ENCODE measurements around the gene SAT2. TPM values are rescaled to one million over a fixed set of nuclear protein-coding genes. Genes with fewer than 3 reads are reported as not detected.

The SAT2 gene
- total and polyA plus RNA-seq, 10 of the 15 experiments (the other 5 are each of a cell fraction or from before 2014, with no cell fraction given), result 14.6 to 44.0 (median 27.9) TPM

DNA sequence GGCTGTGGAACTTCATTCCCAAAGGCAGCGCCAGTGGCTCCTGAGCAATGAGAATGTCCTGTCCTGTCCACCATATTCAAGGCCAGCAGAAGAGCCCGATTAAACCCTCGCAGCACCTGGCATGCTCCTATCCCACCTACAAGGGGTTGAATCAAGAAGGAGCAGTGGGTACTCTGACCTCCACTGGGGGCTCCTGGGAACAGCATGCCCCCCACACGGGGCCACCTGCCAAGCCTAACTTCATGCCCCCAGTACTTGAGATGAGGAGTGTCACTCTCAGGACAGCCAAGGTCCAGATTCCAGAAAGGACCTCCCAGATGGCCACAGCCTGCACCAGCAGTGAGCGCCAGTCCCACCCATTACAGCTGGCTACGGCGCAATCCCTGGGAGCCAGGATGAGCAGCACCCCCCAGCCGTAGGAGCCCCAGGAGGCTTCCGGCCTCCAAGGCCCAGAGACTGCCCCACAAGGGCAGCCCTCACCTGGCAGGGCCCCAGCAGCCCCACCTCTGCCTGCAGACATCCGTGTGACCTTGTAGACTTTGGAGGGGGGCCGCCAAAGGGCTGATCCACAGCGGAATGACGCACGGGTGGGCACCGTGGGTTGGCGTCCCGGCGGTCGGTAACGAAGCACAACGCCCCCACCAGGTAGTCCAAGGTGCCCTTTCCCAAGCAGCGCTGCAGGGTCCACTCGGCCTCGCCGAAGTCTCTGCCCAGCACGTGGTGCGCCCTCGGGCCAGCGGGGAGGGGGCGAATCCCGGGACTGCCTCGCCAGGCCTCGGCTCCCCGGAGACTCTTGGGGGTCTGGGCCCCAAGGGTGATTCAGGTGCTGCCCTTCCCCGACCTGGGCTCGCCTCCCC lies 45.0 kb downstream of the SAT2 start (continued):
- TF ChIP-seq, protein P1, sequence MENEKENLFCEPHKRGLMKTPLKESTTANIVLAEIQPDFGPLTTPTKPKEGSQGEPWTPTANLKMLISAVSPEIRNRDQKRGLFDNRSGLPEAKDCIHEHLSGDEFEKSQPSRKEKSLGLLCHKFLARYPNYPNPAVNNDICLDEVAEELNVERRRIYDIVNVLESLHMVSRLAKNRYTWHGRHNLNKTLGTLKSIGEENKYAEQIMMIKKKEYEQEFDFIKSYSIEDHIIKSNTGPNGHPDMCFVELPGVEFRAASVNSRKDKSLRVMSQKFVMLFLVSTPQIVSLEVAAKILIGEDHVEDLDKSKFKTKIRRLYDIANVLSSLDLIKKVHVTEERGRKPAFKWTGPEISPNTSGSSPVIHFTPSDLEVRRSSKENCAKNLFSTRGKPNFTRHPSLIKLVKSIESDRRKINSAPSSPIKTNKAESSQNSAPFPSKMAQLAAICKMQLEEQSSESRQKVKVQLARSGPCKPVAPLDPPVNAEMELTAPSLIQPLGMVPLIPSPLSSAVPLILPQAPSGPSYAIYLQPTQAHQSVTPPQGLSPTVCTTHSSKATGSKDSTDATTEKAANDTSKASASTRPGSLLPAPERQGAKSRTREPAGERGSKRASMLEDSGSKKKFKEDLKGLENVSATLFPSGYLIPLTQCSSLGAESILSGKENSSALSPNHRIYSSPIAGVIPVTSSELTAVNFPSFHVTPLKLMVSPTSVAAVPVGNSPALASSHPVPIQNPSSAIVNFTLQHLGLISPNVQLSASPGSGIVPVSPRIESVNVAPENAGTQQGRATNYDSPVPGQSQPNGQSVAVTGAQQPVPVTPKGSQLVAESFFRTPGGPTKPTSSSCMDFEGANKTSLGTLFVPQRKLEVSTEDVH (IDR thresholded peaks at IDR 0.05; ENCODE audit: low read depth, partially characterized antibody), result no peak
- TF ChIP-seq, protein P2, sequence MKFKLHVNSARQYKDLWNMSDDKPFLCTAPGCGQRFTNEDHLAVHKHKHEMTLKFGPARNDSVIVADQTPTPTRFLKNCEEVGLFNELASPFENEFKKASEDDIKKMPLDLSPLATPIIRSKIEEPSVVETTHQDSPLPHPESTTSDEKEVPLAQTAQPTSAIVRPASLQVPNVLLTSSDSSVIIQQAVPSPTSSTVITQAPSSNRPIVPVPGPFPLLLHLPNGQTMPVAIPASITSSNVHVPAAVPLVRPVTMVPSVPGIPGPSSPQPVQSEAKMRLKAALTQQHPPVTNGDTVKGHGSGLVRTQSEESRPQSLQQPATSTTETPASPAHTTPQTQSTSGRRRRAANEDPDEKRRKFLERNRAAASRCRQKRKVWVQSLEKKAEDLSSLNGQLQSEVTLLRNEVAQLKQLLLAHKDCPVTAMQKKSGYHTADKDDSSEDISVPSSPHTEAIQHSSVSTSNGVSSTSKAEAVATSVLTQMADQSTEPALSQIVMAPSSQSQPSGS (IDR thresholded peaks at IDR 0.05; ENCODE audit: low read length), result no peak
- no peak for TF ChIP-seq TCF3 (IDR thresholded peaks at IDR 0.05; ENCODE audit: borderline replicate concordance, insufficient read depth, low read depth, low read length)
- TF ChIP-seq, protein P3, sequence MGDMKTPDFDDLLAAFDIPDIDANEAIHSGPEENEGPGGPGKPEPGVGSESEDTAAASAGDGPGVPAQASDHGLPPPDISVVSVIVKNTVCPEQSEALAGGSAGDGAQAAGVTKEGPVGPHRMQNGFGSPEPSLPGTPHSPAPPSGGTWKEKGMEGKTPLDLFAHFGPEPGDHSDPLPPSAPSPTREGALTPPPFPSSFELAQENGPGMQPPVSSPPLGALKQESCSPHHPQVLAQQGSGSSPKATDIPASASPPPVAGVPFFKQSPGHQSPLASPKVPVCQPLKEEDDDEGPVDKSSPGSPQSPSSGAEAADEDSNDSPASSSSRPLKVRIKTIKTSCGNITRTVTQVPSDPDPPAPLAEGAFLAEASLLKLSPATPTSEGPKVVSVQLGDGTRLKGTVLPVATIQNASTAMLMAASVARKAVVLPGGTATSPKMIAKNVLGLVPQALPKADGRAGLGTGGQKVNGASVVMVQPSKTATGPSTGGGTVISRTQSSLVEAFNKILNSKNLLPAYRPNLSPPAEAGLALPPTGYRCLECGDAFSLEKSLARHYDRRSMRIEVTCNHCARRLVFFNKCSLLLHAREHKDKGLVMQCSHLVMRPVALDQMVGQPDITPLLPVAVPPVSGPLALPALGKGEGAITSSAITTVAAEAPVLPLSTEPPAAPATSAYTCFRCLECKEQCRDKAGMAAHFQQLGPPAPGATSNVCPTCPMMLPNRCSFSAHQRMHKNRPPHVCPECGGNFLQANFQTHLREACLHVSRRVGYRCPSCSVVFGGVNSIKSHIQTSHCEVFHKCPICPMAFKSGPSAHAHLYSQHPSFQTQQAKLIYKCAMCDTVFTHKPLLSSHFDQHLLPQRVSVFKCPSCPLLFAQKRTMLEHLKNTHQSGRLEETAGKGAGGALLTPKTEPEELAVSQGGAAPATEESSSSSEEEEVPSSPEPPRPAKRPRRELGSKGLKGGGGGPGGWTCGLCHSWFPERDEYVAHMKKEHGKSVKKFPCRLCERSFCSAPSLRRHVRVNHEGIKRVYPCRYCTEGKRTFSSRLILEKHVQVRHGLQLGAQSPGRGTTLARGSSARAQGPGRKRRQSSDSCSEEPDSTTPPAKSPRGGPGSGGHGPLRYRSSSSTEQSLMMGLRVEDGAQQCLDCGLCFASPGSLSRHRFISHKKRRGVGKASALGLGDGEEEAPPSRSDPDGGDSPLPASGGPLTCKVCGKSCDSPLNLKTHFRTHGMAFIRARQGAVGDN (IDR thresholded peaks at IDR 0.05), result no peak

Data from GM12878 (cell line).